ENCODE results near the gene LYRM2.

The LYRM2 gene

DNA sequence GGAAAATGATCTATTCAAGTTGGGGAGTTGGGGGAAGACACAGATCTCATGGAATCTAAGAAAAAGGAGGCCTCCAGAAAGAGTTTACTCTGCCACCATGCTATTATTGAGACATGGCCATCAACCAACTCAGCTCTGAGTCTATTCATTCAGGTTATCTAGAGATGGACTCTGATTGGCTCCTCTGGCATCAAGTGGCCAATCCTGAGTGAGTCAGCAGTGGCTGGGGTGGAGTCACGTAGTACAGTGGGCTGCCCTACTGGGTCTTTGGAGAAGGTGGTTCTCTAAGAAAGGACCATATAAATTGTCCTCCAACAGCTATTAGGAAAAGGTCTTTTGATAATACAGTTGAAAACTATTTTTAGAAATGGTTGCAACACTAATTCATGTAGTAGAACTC lies 42.1 kb downstream of the LYRM2 start:
- DNase-seq (ENCODE audit: low read depth, low spot score) = no peak

DNA sequence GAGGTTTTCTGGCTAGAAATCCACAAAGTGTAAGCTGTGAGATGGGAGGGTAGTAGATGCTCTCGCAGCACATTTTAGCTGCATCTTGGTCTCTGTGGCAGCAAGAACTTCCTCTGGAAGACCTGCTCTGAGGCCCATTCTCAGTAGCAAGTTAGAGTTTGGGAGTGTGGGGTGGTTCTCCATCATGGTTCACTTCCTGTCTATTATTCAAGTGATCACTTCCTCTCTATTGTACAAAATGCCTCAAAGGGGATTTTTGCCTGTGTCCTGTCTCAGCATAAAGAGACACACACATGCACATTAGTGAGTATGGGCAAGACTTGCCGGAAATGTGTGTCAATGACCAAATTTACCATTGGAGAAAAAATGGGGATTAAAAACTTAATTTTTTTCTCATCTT lies 42.5 kb downstream of the LYRM2 start:
- DNase-seq (ENCODE audit: low read depth, low spot score) = no peak

DNA sequence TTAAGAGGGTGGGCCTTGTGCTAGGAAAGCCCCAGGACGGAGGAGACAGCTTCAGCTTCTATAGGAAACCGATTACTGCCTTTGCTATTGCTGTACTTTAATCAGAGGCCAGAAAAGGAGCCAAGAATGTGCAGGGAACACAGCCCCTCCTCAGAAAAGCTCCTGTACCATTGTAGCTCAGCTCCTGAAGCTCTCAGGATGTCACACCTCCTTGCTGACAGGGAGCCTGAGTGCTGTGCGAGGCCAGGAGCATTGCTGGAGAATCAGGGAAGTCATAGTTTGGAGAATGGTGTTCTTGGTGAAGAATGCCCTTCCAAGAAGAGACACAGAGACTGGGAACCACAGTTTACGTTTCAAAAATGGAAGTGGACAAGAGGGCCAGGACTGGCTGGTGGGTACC lies 46.8 kb downstream of the LYRM2 start:
- DNase-seq (ENCODE audit: low read depth, low spot score) = no peak

DNA sequence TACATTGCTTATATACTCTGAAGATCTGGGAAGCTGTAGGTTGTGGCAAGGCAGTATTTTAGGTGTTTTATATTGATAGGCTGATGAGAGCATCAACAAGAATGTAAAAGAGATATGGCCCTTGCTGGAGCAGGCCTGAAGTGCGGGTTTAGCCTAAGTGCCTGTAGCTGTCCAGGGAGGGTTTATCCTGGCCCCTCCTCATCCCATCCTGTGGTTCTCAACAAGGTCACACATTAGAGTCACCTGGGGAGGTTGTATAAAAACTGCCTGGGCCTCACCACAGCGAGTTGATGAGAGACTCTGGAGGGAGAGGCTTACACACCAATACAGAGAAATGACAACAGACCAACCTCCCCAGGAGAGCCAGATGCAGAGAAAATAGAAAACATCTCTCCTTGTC lies 48.4 kb downstream of the LYRM2 start:
- DNase-seq (ENCODE audit: low read depth, low spot score) = no peak

DNA sequence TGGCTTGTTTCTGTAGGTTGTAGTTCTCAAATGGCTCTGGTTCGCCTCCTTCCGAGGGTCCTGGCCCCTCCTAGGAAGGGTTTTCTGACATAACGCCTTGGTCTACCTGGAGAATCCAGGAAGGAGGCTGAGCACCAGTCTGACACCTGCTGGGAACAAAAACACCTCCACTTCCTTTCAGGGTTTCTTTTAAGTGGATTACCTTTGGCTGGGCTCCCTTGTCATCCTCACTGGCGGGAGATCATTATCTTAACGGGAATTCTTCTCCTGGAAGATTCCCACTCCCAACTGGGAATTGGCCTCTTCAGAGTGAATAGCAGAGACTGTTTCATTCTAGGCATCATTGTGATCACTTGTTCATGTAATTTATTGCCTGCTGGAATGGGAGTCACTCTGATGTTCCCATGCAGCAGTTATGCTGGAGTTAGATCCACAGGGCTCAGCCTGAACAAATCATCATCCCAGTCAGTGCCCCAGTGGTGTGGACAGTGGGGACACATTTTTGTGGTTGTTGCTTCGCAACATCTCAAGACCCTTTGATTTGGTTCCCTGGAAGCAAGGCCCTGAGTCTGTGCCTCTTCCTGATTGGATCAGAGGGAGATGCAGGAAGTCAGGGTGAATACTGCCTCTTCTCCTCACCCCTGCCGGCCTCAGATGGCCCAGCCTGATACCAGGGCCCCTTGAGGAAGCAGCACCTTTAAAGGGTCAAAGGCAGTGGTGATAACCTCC lies 49.1 kb downstream of the LYRM2 start:
- DNase-seq (ENCODE audit: low read depth, low spot score) = no peak

DNA sequence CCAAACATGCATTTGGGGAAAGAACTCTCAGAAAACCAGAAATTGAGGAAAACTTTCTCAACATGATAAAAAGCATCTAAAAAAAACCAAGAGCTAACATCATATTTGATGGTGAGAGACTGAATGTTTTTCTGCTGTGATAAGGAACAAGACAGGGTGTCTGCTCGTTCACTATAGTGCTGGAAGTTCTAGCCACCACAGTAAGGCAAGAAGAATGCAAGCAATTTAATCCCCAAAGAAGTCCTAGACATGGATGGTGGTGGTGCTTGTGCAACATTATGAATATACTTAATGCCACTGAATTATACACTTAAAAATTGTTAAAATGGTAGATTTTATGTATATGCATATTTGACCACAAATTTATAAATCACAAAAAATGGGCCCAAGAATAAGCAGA lies 53.4 kb downstream of the LYRM2 start:
- peak; percentile 60 for DNase-seq (ENCODE audit: low read depth, low spot score)

DNA sequence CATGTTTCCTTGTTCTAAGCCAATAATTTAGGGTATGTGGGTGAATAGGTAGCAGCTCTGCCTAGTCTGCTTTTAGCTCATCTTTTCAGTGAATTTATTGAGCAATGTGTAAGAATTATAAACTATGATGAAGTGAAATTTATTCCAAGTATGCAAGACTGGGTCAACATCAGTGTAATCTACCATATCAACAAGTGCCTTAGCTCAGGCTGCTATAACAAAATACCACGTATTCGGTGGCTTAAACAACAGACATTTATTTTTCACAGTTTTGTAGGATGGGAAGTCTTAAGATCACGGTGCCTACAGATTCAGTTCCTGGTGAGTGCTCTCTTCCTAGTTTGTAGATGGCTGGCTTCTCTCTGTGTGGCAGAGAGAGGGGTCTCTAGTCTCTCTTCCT lies 54.0 kb downstream of the LYRM2 start:
- no peak for DNase-seq (ENCODE audit: low read depth, low spot score)

DNA sequence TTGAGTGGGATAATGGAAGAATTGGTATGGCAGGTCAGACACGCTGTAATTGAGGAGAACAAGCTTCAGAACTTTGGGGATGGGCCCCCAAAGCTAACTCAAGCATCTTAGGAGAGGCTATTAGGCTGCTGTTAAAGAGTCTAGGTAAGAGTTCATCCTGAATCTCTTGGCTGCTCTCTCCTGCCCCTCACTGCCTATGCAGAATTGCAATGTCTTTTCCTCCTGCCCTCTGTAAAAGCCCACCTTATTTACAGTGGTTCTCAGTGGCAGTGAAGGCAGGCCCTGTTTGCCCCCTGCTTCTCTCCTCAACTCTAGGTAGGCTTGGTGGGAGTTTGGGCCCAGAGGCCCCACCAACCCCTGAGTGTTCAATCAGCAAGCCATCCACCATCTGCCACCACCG lies 55.0 kb downstream of the LYRM2 start:
- DNase-seq (ENCODE audit: low read depth, low spot score) = no peak

DNA sequence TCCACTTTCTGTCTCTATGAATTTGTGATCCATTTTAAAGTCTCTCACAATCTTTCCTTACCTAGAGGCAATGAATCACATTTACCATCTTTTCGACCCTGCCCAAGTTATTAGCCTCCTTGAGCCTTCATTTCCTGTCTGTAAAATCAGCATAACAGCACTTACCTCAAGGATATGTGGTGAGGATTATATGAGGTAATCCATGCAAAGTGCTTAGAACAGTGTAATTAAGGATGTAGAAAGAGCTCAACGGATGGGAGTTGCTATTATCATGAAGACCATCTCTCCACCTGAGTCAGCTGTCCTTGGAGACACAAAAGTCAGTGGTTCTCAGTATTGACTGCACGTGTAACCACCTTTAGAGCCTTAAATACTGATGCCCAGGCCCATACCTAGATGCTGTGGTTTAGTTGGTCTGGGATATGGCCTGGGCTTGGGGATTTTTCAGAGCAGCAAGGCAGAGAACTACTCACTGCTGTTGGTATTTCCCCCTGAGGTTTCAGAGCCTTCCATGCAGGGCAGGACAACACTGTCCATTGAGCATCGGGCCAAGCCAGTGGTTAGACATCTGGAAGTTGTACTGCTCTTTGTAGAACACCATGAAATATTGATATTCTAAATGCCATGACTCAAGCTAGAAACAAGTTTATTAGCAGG lies 55.8 kb downstream of the LYRM2 start:
- DNase-seq (ENCODE audit: low read depth, low spot score) = no peak

DNA sequence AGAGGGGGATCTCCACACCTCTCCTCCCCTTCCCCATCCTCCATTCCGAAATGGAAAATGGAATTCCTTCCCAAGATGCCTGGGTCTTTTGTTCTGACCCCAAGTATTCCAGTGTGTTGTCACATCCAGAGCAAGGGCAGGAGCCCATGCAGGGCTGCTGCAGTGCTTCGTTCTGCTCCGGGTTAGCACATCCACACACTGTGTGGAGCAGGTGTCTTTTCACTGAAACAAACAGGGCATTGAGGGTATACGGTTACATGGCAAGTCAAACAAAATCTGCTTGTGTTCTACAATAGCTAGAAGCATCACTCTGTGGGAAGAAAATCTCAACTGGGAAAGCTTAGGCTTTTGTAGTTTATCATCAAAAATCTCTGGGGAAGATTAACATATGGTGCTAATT lies 56.9 kb downstream of the LYRM2 start:
- DNase-seq (ENCODE audit: low read depth, low spot score) = no peak

DNA sequence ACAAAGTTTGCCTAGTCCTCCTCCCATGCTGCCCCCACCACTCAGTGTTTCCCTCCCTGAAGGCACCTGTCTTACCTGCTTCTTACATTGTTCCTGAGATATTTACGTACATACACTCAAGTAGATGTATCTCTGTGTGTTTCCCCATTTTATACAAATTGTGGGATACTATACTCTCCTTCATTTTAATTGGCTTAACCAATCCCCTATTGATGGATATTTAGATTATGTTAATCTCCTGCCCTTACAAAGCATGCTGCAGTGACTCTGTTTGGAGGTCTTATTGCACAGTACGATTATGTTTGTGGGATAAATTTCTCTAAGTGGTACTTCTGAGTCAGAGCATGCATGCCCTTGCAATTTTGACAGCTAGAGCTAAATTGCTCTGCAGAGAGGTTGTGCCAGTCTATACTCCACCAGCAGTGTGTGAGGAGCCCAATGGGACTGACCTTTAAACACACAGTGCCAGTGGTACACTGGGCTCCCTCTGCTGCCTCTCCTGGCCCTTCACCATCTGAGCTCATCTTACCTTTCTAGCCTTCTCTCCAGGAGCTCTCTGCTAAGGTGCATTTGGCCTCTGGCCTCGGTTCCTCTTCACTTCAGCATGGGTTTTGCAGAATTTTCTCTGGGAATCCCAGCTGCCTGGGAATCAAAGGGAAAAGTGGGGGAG lies 57.4 kb downstream of the LYRM2 start:
- DNase-seq (ENCODE audit: low read depth, low spot score) = no peak

DNA sequence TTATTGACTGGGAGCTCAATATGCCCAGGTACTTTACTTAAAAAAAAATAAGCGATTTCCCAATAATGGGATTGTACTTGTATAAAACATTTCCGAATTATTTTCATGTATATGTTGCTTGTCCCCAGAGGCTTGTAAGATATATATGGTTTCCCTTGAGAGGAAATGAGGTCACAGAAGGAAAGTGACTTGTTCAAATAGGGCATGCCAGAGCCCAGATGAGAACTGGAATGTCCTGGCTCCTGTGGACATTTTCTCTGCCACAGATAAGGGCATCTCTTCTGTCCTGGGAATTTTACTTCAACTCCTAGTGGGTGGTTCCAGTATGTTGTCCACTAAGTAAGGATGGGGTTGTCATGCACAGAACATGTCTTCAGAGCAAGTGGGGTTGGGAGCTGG lies 63.0 kb downstream of the LYRM2 start:
- DNase-seq (ENCODE audit: low read depth, low spot score) = no peak

DNA sequence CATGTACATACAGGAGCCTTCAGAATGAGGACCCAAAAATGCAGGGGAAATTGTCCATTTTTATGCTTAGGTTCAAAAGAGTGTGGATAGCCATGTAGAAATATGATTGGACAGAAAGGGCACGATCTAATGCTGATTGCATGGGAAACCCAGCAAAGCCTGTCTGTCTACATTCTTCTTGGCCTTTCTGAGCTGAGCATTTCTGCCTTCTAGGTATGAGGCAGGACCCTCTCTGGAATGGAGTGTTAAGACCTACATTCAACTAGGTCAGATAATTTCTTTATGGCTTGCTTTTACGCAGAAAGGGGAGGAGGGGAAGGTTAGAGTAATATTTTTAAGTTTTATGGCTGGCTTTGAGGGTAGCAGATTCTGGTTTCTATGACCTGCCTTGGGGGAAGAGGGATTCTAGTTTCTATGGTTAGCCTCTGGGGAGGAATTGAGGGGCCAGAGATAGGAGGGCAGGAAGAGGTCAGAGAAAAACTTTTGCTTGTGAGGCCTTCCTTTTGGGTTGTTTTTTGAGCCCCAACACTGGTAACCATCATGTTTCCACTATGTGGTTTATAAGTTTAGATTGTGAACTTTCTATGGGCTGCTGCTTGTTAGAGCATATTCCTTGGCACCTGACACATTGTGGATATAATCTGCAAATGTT lies 63.5 kb downstream of the LYRM2 start:
- DNase-seq (ENCODE audit: low read depth, low spot score) = no peak

DNA sequence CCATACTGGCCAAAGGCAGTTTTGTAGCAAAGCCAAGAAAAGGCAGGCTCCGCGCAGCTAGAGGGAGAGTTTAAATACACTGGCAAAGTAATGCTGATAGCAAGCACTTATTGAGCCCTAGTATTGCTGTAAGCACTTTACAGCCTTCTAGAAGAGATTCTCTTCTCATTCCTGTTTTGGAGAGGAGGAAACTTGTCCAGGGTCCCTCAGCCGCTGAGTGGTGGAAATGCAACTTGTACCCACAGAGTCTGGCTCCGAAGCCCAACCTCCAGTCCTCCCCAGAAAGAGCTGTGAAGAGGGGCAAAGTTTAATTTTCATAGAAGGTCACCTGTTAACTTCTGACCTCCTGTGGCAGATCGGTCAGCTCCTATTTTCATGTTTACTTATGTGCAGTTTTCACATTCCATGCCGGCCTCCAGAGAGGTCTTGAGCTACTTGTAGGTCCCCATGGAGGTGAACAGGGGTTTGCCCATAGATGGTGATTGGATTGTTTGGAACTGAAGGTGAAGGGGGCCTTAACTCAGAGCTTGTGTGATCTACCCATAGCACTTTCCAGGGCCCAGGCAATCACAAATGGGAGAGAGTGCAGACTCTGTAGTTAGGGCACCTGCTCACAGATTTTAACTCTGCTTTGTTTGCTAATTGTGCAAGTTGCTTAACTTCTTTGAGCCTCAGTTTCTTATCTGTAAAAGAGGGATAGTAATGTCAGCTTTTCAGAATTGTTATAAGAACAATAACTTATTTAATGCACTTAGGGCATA lies 70.7 kb downstream of the LYRM2 start:
- no peak for DNase-seq (ENCODE audit: low read depth, low spot score)

DNA sequence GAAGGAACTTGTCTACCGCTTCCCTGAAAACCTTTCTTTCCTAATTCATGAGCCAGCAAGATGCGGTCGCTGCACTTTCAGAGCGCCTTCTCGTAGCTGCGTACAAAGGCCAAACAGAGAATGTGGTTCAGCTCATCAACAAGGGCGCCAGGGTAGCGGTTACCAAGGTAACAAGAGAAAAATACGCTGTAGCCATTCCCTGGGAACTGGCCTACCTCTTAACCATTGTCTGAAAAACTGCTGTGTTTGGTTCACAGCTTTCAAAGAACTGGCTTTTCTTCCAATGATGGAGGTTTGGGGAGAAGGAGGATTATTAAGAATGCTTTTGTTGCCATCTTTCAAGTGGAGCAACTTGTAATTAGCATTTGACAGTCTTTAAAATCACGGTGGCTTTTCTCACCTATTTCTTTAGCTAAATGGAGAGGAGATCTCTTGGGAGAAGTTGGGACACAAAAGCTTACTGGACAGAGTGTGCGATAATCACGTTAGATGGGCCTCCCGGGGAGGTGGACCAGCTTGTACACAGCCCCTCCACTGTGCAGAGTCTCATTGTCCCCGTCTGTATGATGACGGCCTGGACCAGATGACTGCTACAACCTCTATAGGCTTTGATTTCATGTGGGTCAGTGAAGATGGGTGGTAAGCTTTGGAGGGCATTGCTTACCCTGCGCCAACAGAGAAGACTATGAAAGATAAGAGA lies 71.5 kb downstream of the LYRM2 start:
- peak; percentile 90 for DNase-seq (ENCODE audit: low read depth, low spot score)

DNA sequence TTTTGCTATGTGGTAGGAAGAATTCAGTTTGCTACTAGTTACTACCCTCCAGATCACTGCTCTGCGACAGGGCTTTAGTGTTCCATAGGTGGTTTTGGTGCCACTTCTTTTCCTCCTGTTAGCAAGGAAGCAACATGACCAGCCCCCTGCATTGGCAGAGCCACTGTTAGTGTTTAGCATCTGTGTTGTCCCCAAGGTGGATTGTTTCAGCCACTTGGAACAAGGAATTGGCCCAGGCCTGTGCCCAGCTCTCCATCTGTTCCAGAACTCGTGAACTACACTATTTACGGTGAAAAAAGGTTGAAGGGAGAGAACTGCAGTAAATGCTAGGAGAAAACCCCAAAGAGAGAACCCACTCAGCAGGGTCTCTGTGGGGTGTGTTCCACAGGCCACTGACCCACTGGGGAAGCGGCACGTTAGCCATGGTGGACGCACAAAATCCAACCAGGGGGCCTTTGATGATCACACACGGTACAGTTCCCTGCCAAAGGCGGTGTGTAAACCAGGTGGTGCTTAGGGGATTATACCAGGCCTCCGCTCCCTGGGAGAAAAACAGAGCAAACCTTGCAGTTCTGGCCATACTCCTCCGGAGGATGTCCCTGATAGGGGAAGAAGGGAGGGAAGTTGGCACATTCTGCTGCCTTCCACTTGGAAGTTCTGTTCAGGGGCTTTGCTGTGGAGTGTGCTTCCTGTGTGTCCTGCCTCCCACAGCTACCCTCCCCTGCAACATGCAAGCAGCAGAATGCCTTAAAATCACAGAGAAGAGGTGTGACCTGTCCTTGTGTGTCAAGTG lies 72.3 kb downstream of the LYRM2 start:
- DNase-seq (ENCODE audit: low read depth, low spot score) = no peak

DNA sequence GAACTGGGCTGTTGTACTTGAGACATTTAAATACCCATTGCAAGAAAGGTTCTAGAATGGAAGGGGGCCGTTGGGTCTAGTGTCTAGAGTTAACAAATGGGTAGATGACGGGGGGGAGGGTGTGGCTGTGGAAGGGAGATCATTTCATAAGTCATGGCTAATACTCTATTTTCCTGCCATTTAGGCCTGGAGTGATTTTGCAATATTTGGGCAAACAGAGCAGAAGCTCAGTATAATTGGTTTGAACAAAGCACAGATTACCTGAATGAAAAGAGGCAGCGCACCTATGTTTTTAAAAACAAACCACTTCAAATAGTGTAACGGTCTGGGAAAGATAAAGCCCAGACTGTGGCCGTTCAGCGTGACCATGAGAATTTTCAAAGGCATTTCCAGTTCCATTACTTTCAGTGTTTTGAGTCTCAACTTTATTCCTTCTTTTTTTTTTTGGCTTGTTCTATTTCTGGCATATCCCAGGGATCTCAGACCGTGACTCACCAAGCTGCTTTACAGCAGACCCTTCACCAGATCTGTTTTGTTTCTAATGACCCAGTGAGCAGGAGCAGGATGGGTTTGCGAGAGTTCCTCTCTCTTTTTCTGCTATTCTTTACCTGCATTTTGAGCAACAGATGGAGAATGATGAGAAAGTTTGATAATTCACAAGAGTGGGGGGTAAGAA lies 73.7 kb downstream of the LYRM2 start:
- peak; percentile 87 for DNase-seq (ENCODE audit: low read depth, low spot score)

DNA sequence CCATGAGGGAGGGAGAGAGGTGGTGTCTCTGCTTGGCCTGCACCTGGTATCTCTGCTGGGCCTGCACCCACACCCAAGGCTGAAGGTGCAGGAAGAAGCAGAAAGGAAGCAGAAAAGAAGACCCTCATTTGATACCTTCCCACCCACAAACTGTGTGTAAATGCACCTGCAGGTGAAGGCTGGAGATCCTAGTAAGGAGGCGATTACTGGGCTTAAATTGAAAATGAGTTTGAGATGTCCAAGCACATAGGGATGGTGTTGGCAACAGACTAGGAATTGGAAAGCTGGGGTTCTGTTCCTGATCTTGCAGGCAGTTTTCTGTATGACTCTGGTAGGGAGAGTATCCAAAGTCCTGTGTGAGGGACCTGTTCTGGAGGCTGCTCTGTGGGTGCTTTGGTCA lies 74.7 kb downstream of the LYRM2 start:
- DNase-seq (ENCODE audit: low read depth, low spot score) = no peak

DNA sequence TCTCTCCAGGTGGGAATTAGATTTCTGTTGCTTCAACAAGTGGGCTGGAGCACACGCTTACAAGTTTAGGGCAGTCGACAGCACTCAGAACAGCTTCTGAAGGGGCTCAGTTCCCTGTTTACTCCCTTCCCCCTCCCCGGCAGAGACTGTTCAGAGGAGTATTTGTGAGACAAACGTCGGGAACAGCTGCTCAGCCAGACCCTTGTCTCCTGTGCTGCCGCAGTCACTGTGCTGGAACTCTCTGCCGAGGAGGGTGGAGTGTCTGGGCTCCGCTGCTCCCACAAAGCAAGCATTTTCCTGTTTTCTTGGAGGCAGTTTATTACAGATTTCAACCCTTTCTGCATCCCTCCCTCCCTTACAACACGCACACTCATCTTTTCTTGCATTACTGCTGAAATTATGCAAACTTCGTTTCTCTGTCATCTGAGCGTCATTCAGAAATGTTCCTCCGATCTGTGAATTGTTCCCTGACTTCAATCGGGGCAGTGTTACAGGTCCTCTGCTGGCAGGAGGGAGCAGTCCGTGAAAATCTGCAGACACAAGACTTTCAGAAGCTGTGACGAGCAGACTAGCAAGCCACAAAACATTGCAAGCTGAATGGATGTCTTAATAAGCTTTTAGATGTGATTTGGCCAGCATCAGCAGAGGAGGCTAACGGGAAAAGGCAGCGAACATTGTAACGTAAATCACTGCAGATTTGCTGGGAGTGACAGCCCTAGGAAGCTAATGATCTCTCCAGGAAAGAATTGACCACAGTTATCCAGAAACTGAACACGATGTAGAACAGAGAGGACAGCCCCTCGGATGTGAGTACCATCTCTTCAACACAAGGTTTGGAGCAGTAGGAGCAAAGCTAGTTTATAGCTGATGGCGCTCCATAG lies 76.2 kb downstream of the LYRM2 start:
- peak; percentile 57 for DNase-seq (ENCODE audit: low read depth, low spot score)
